Body of pancreas (tissue), 4 donors: ENCODE data around the gene CLBA1. TPM values are rescaled to one million over a fixed set of nuclear protein-coding genes. Genes with fewer than 3 reads are reported as not detected.

ENCODE experiments used
- ATAC-seq: fragments of 150-250 bp; one replicate; pipeline ENCODE4 v1.9.1; 2016
- DNase-seq, 4 donors: peaks; one replicate each; pipeline ENCODE4 v3.0.0-alpha.2; 2019
- H3K27ac ChIP-seq, 4 donors: fragments of 200-600 bp; sonication (generic); 1 replicate in 3 of 4; 2 replicates in 1 of 4; pipeline versions ENCODE4 v1.5.1 to v1.6.1; 2016 to 2019; ENCODE audit warnings: mild to moderate bottlenecking in 1 of 4, mixed read lengths in 1 of 4, moderate library complexity in 1 of 4
- H3K27me3 ChIP-seq, 2 donors: fragments of 200-600 bp; sonication (generic); one replicate each; pipeline ENCODE4 v1.6.0; 2016; ENCODE audit warnings: mild to moderate bottlenecking in 1 of 2
- H3K36me3 ChIP-seq, 2 donors: fragments of 200-600 bp; sonication (generic); replicated peaks in 1 of 2; 2 replicates each; pipeline ENCODE4 v1.5.1; 2016; ENCODE audit warnings: low read depth in 2 of 2; ENCODE audit not compliant: insufficient read depth in 1 of 2
- H3K4me1 ChIP-seq: fragments of 200-600 bp; sonication (generic); one replicate; pipeline ENCODE4 v1.6.0; 2016
- H3K4me3 ChIP-seq, 2 donors: fragments of 200-600 bp; sonication (generic); 1 replicate in 1 of 2; 2 replicates in 1 of 2; pipeline ENCODE4 v1.5.1; 2016 to 2019
- H3K9me3 ChIP-seq, 3 donors: fragments of 200-600 bp; sonication (generic); 1 replicate in 2 of 3; 2 replicates in 1 of 3; pipeline ENCODE4 v1.5.1; 2016
- CTCF ChIP-seq, 7 experiments: fragments of 450-650 bp in 4 of 7; fragments of 200-600 bp in 3 of 7; sonication (generic) in 3 of 7; IDR thresholded peaks; one replicate each; pipeline ENCODE4 v1.5.1; 2016 to 2019; ENCODE audit warnings: antibody characterized with exemption in 7 of 7
- POLR2A ChIP-seq, 3 donors: fragments of 450-650 bp; IDR thresholded peaks; one replicate each; pipeline ENCODE4 v1.6.1; 2016; ENCODE audit warnings: antibody characterized with exemption in 3 of 3, mild to moderate bottlenecking in 2 of 3
- WGBS, 2 donors: methylation state at CpG; one replicate each; pipeline ENCODE4 v1.1.5; 2017; 5-methylcytosine and 5-hydroxymethylcytosine counted together
- intact Hi-C: fragments of 100-400 bp; cut with DNase I; formaldehyde crosslinking; loops from one replicate; pipeline ENCODE4 v1.15.1; 2023
- total RNA-seq, 2 donors: library from RNA; depleted of rRNA; stranded (reverse); fragments of >200 nt; gene quantifications; one replicate each; pipeline ENCODE4 v1.1.0, GENCODE V29; 2016

CLBA1 gene
- total RNA-seq, 2 donors from 2014 or later: 8.6 to 21.1 TPM

- Histone ChIP-seq H3K4me1 (peaks cover 69% of the 10 kb centered on the region), H3K27me3 (no peaks in the 10 kb centered on the region), H3K4me3 (no peak overlapping the region), H3K27ac (peak overlapping the region; percentile 32 to 76 (median 63)), H3K9me3 (no peaks in the 10 kb centered on the region), H3K36me3 (no peaks in the 10 kb centered on the region)
- intact Hi-C loops: no loop called here
- TF ChIP-seq CTCF (IDR thresholded peaks at IDR 0.05) (no peak), POLR2A (IDR thresholded peaks at IDR 0.05) (peak in 2 of 3 donors; percentile 17 to 22)
- ATAC-seq (peak; percentile 41), DNase-seq (peak; percentile 54 to 85 (median 70))
- 57 to 66% methylated on average over 2 to 26 of the region's 28 CpGs for WGBS, 2 donors
Observed at GRCh38 chr14:104972301-104973134, 13.1 kb upstream of the CLBA1 start.

- 57 to 74% methylated on average over 8 to 9 of the region's 12 CpGs for WGBS, 2 donors
- H3K9me3 ChIP-seq: no peaks in the 10 kb centered on the region
- intact Hi-C loops: no loop called here
- no peaks in the 10 kb centered on the region for H3K27me3 ChIP-seq
- ATAC-seq (peak; percentile 44), DNase-seq (peak; percentile 51 to 91 (median 66))
- peak overlapping the region; percentile 32 to 76 (median 63) for H3K27ac ChIP-seq
- no peak overlapping the region for H3K4me3 ChIP-seq
- peaks cover 69% of the 10 kb centered on the region for H3K4me1 ChIP-seq
- no peak for TF ChIP-seq POLR2A (IDR thresholded peaks at IDR 0.05)
- no peak for TF ChIP-seq CTCF (IDR thresholded peaks at IDR 0.05)
- H3K36me3 ChIP-seq: no peaks in the 10 kb centered on the region
Observed at GRCh38 chr14:104973135-104973384, 12.5 kb upstream of the CLBA1 start.

- TF ChIP-seq CTCF (IDR thresholded peaks at IDR 0.05): no peak
- peaks cover 67% of the 10 kb centered on the region for H3K4me1 ChIP-seq
- peak overlapping the region; percentile 32 to 76 (median 63) for H3K27ac ChIP-seq
- no peak overlapping the region for H3K4me3 ChIP-seq
- 25 to 27% methylated on average over 14 to 22 of the region's 23 CpGs for WGBS, 2 donors
- DNase-seq (peak in 2 of 4 donors; percentile 18 to 35), ATAC-seq (no peak)
- H3K27me3 ChIP-seq: no peaks in the 10 kb centered on the region
- H3K36me3 ChIP-seq: no peaks in the 10 kb centered on the region
- intact Hi-C loops: no loop called here
- no peaks in the 10 kb centered on the region for H3K9me3 ChIP-seq
Observed at GRCh38 chr14:104973385-104974145, 12.0 kb upstream of the CLBA1 start.

GRCh38 chr14:104974146-104974541, 11.4 kb upstream of the CLBA1 start:
- TF ChIP-seq POLR2A (IDR thresholded peaks at IDR 0.05) (no peak), CTCF (IDR thresholded peaks at IDR 0.05) (no peak)
- 61 to 67% methylated on average over 11 to 13 of the region's 13 CpGs for WGBS, 2 donors
- DNase-seq (no peak), ATAC-seq (no peak)
- Histone ChIP-seq H3K27me3 (no peaks in the 10 kb centered on the region), H3K27ac (peak overlapping the region in 3 of 4 donors; percentile 32 to 63 (median 63)), H3K4me3 (no peak overlapping the region), H3K36me3 (no peaks in the 10 kb centered on the region), H3K4me1 (peaks cover 72% of the 10 kb centered on the region), H3K9me3 (no peaks in the 10 kb centered on the region)
- intact Hi-C loops: no loop called here
